Measurements from ENCODE around the gene DBF4. TPM values are rescaled to one million over a fixed set of nuclear protein-coding genes. Genes with fewer than 3 reads are reported as not detected.
"Not testable (repeated sequence)": the region's sequence is repeated elsewhere in the genome, so short reads cannot be mapped to it uniquely, and the experiment has no call there.

DBF4 gene
- total RNA-seq, 4 donors from 2014 or later: 9.0 to 50.0 (median 11.1) TPM

DNA sequence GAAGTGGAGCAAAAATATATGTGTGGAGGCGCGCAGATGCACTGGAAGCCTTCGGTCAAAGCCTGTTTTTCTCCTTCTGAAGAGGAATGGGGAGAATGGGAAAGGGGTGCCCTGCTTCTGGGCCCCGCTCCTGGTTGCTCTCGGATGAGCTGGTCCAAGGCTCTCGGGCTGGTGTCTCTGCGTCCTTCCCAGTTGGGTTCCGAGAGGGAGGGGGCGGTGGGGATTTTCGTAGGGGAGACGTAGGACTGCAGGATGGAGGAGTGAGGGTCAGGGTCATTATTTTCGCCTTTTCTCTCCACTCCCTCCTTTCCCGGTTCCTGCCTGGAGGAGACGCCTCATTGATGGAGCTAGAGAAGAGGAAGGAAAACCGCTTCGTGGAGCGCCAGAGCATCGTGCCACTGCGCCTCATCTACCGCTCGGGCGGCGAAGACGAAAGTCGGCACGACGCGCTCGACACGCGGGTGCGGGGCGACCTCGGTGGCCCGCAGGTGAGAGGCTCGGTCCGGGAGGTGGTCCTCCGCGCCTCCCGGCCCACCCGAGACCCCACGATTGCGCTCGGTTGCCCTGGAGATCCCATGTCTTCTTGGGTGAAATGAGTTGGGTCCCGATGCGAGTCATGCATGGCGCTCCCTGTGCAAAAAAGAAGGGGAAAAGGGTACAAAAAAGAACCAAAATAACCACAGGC, 58.5 kb downstream of the DBF4 start:
- peak; percentile 11 for DNase-seq
- Histone ChIP-seq H3K36me3 (no peaks in the 10 kb centered on the region), H3K4me1 (peaks cover 5 to 13% (median 9%) of the 10 kb centered on the region in 4 donors), H3K4me3 (peak overlapping the region; percentile 47 to 82 (median 74)), H3K9me3 (no peaks in the 10 kb centered on the region), H3K27ac (peak overlapping the region in 3 of 4 donors; percentile 50 to 79 (median 79)), H3K27me3 (peaks cover 4% of the 10 kb centered on the region)
- TF ChIP-seq POLR2A (IDR thresholded peaks at IDR 0.05): no peak
- no peak for TF ChIP-seq EP300 (IDR thresholded peaks at IDR 0.05; ENCODE audit: low read depth)
- TF ChIP-seq POLR2AphosphoS5 (IDR thresholded peaks at IDR 0.05): no peak
- TF ChIP-seq, protein P1, sequence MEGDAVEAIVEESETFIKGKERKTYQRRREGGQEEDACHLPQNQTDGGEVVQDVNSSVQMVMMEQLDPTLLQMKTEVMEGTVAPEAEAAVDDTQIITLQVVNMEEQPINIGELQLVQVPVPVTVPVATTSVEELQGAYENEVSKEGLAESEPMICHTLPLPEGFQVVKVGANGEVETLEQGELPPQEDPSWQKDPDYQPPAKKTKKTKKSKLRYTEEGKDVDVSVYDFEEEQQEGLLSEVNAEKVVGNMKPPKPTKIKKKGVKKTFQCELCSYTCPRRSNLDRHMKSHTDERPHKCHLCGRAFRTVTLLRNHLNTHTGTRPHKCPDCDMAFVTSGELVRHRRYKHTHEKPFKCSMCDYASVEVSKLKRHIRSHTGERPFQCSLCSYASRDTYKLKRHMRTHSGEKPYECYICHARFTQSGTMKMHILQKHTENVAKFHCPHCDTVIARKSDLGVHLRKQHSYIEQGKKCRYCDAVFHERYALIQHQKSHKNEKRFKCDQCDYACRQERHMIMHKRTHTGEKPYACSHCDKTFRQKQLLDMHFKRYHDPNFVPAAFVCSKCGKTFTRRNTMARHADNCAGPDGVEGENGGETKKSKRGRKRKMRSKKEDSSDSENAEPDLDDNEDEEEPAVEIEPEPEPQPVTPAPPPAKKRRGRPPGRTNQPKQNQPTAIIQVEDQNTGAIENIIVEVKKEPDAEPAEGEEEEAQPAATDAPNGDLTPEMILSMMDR (IDR thresholded peaks at IDR 0.05): no peak
- in situ Hi-C loops (cut with MboI; ENCODE audit: low pct_ligation_motif_present in 1 of 4, low pct_unique_long_range_greater_than_20kb in 1 of 4, low sequenced_read_pairs in 3 of 4) (loop anchor here in 1 of 4 donors (25.0 kb wide), 1 partner anchor 177 kb away; no protein-coding TSS in a partner anchor), intact Hi-C loops (cut with DNase I; ENCODE audit: low total_unique reads) (no loop called here)
- WGBS, 2 donors (ENCODE audit: low coverage in 1 of 2): 6% methylated on average over 47 of the region's 47 CpGs; no CpG with 5 or more reads in 1 of the 2 donors

GRCh38 chr7:87935384-87935706, 59.1 kb downstream of the DBF4 start:
- no peaks in the 10 kb centered on the region for H3K9me3 ChIP-seq
- peak overlapping the region in 3 of 4 donors; percentile 47 to 82 (median 75) for H3K4me3 ChIP-seq
- DNase-seq: no peak
- peaks cover 5 to 13% (median 9%) of the 10 kb centered on the region in 4 donors for H3K4me1 ChIP-seq
- intact Hi-C loops (cut with DNase I; ENCODE audit: low total_unique reads): no loop called here
- 44 to 59% methylated on average over 8 of the region's 8 CpGs for WGBS, 2 donors (ENCODE audit: low coverage in 1 of 2)
- no peak overlapping the region for H3K27ac ChIP-seq
- peaks cover 4% of the 10 kb centered on the region for H3K27me3 ChIP-seq
- TF ChIP-seq, protein P1 (IDR thresholded peaks at IDR 0.05): no peak
- no peak for TF ChIP-seq EP300 (IDR thresholded peaks at IDR 0.05; ENCODE audit: low read depth)
- no peak for TF ChIP-seq POLR2AphosphoS5 (IDR thresholded peaks at IDR 0.05)
- TF ChIP-seq POLR2A (IDR thresholded peaks at IDR 0.05): no peak
- no peaks in the 10 kb centered on the region for H3K36me3 ChIP-seq
- in situ Hi-C loops (cut with MboI; ENCODE audit: low pct_ligation_motif_present in 1 of 4, low pct_unique_long_range_greater_than_20kb in 1 of 4, low sequenced_read_pairs in 3 of 4): loop anchor here in 1 of 4 donors (25.0 kb wide), 1 partner anchor 177 kb away; no protein-coding TSS in a partner anchor

DNA sequence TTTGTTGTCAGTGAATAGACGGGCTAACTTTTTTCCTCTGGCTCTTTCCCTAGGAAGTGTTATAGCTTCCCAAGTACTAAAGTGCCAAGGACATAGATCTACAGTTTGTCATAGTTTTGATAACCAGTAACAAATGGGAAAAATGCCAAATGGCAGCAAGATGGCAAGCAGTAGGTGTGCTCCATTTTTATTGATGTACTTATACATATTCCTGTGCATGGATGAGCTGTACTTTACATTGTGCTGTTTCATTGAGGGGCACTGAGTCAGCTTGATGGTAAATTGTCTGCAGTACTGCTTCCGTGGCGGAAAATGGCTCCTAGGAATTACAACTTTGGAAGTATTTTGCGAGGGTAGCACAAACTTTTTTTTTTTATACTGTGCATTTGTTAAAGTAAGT, 64.8 kb downstream of the DBF4 start:
- no peak for DNase-seq
- H3K9me3 ChIP-seq: no peaks in the 10 kb centered on the region
- no peaks in the 10 kb centered on the region for H3K4me1 ChIP-seq
- WGBS, 2 donors (ENCODE audit: low coverage in 1 of 2): 90% methylated on average over 4 of the region's 4 CpGs
- no peaks in the 10 kb centered on the region for H3K36me3 ChIP-seq
- H3K27ac ChIP-seq: no peak overlapping the region
- intact Hi-C loops (cut with DNase I; ENCODE audit: low total_unique reads) (no loop called here), in situ Hi-C loops (cut with MboI; ENCODE audit: low pct_ligation_motif_present in 1 of 4, low pct_unique_long_range_greater_than_20kb in 1 of 4, low sequenced_read_pairs in 3 of 4) (loop anchor here in 1 of 4 donors (25.0 kb wide), 1 partner anchor 171 kb away; no protein-coding TSS in a partner anchor)
- TF ChIP-seq, protein P1 (IDR thresholded peaks at IDR 0.05): no peak
- TF ChIP-seq POLR2AphosphoS5 (IDR thresholded peaks at IDR 0.05) (no peak), POLR2A (IDR thresholded peaks at IDR 0.05) (no peak), EP300 (IDR thresholded peaks at IDR 0.05; ENCODE audit: low read depth) (no peak)
- H3K4me3 ChIP-seq: no peak overlapping the region
- H3K27me3 ChIP-seq: peaks cover 2% of the 10 kb centered on the region

DNA sequence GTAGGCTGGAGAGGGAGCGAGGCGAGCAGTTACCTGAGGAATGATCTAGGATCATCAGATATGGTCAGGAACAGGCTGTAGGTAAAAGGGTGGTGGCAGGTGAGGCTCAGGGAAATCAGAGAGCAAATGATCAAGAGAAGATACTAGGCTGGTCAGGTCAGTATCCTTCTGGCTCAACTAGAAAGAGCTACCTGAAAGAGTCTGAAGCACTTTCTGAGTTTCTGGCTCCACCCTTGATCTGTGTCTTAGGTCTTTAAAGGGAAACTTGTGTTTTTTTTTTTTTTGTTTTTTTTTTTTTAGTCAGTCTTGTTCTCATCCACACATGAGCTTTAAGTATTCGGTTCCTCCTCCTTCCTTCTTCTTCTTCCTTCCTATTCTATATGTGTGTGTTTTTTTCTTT, 68.3 kb downstream of the DBF4 start:
- no peak for DNase-seq
- TF ChIP-seq POLR2A (IDR thresholded peaks at IDR 0.05): no peak
- no peaks in the 10 kb centered on the region for H3K27me3 ChIP-seq
- H3K36me3 ChIP-seq: no peaks in the 10 kb centered on the region
- no peak overlapping the region for H3K27ac ChIP-seq
- H3K4me3 ChIP-seq: no peak overlapping the region
- H3K9me3 ChIP-seq: no peaks in the 10 kb centered on the region
- WGBS, 2 donors (ENCODE audit: low coverage in 1 of 2): 54 to 95% methylated on average over 2 to 3 of the region's 3 CpGs
- in situ Hi-C loops (cut with MboI; ENCODE audit: low pct_ligation_motif_present in 1 of 4, low pct_unique_long_range_greater_than_20kb in 1 of 4, low sequenced_read_pairs in 3 of 4) (loop anchor here in 1 of 4 donors (25.0 kb wide), 1 partner anchor 168 kb away; no protein-coding TSS in a partner anchor), intact Hi-C loops (cut with DNase I; ENCODE audit: low total_unique reads) (no loop called here)
- no peaks in the 10 kb centered on the region for H3K4me1 ChIP-seq

- intact Hi-C loops (cut with DNase I; ENCODE audit: low total_unique reads): not testable (repeated sequence)
- in situ Hi-C loops (cut with MboI; ENCODE audit: low pct_ligation_motif_present in 1 of 4, low pct_unique_long_range_greater_than_20kb in 1 of 4, low sequenced_read_pairs in 3 of 4): loop anchor here in 1 of 4 donors (25.0 kb wide), 1 partner anchor 166 kb away; no protein-coding TSS in a partner anchor
These were observed 69.6 kb downstream of the DBF4 start for GRCh38 chr7:87945926-87946325.

More at GRCh38 chr7:87945926-87946325, 69.6 kb downstream of the DBF4 start:
- not testable (repeated sequence) for H3K9me3 ChIP-seq, DNase-seq, H3K27ac ChIP-seq, H3K4me3 ChIP-seq, H3K27me3 ChIP-seq, H3K36me3 ChIP-seq, H3K4me1 ChIP-seq

All from transverse colon (tissue), 4 donors.